GM23248 (cell line): ENCODE measurements around the gene VPS26A.

Experiments
- EZH2 ChIP-seq: fragments of 200-600 bp; sonication (generic); IDR thresholded peaks from 2 replicates; pipeline ENCODE4 v1.6.1; 2018; ENCODE audit warnings: antibody characterized with exemption, mild to moderate bottlenecking; ENCODE audit not compliant: insufficient read depth, poor library complexity, severe bottlenecking
- EZH2phosphoT487 ChIP-seq: fragments of 200-600 bp; sonication (generic); IDR thresholded peaks from 2 replicates; pipeline ENCODE4 v1.6.1; 2018; ENCODE audit warnings: antibody characterized with exemption, moderate library complexity, mild to moderate bottlenecking, low read depth; ENCODE audit not compliant: insufficient read depth

DNA sequence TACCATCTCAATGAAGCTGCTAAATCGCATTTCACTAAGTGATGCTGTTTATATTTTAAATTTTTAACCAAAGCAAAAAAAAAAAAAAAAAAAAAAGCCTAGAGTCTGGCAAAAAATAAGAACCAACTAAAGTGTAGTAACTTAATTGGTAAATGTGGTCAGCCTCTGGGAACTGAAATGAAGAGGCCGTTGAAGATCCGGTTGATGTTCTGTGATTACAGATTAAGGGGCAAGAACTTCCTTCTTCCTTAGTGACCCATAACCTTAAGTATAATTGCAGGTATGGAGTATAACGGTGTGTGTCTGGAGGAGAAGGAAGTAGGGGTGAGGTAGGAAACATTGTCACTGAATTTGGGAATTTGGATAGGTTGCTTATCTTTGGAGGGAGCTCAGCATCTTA is 43.8 kb upstream of the VPS26A start:
- no peak for TF ChIP-seq EZH2
- TF ChIP-seq EZH2phosphoT487 = no peak
